Keratinocyte (primary cell): ENCODE results near the gene ENTR1. TPM values are rescaled to one million over a fixed set of nuclear protein-coding genes. Genes with fewer than 3 reads are reported as not detected.

Experiments
- DNase-seq: peaks from one replicate; pipeline ENCODE4 v3.0.0-alpha.2; 2011; ENCODE audit warnings: low read depth, missing footprints, low spot score
- FAIRE-seq: peaks from 2 replicates; lab custom pipeline; 2011; peaks lifted over from hg19 to GRCh38; lab: Jason Lieb, UNC
- H2AFZ ChIP-seq: 2 replicates; pipeline ENCODE4 v1.6.0; 2012; ENCODE audit warnings: low read length, control low read depth, inconsistent platforms; ENCODE audit not compliant: control insufficient read depth
- H3K27ac ChIP-seq: 2 replicates; pipeline ENCODE4 v1.5.1; 2011; ENCODE audit warnings: low read length; ENCODE audit not compliant: control insufficient read depth, insufficient read depth
- H3K27me3 ChIP-seq: 3 replicates; pipeline ENCODE4 v1.6.0; 2011; ENCODE audit warnings: low read length; ENCODE audit not compliant: control insufficient read depth, insufficient read depth; ENCODE audit errors: extremely low read depth
- H3K36me3 ChIP-seq, 2 experiments: 2 replicates in 1 of 2; 3 replicates in 1 of 2; pipeline ENCODE4 v1.5.1; 2011; ENCODE audit warnings: low read length in 2 of 2, mild to moderate bottlenecking in 1 of 2; ENCODE audit not compliant: control insufficient read depth in 2 of 2, insufficient read depth in 2 of 2; ENCODE audit errors: extremely low read depth in 1 of 2
- H3K4me1 ChIP-seq: 3 replicates; pipeline ENCODE4 v1.5.1; 2011; ENCODE audit warnings: low read length; ENCODE audit not compliant: control insufficient read depth, insufficient read depth; ENCODE audit errors: extremely low read depth
- H3K4me2 ChIP-seq: 3 replicates; pipeline ENCODE4 v1.6.0; 2011; ENCODE audit warnings: low read depth, low read length; ENCODE audit not compliant: control insufficient read depth, insufficient read depth; ENCODE audit errors: extremely low read depth
- H3K4me3 ChIP-seq, 3 experiments: fragments of 200-600 bp in 1 of 3; sonication (generic) in 1 of 3; 2 replicates in 2 of 3; 3 replicates in 1 of 3; pipeline ENCODE4 v1.5.1; 2011 to 2016; ENCODE audit warnings: low read length in 3 of 3, mild to moderate bottlenecking in 3 of 3, control low read depth in 2 of 3, inconsistent platforms in 1 of 3, low read depth in 1 of 3, mixed read lengths in 1 of 3, mixed run types in 1 of 3, moderate library complexity in 1 of 3; ENCODE audit not compliant: control insufficient read depth in 2 of 3, insufficient read depth in 2 of 3; ENCODE audit errors: extremely low read depth in 1 of 3
- H3K79me2 ChIP-seq: 2 replicates; pipeline ENCODE4 v1.6.0; 2012; ENCODE audit warnings: low read length; ENCODE audit not compliant: control insufficient read depth, insufficient read depth
- H3K9ac ChIP-seq: 3 replicates; pipeline ENCODE4 v1.6.0; 2011; ENCODE audit warnings: low read length; ENCODE audit not compliant: control insufficient read depth, insufficient read depth; ENCODE audit errors: extremely low read depth
- H3K9me1 ChIP-seq: 3 replicates; pipeline ENCODE4 v1.6.0; 2011; ENCODE audit warnings: low read length; ENCODE audit not compliant: control insufficient read depth, insufficient read depth; ENCODE audit errors: extremely low read depth
- H3K9me3 ChIP-seq: 2 replicates; pipeline ENCODE4 v1.5.1; 2012; ENCODE audit warnings: low read depth, low read length; ENCODE audit not compliant: control insufficient read depth
- H4K20me1 ChIP-seq: 3 replicates; pipeline ENCODE4 v1.6.0; 2011; ENCODE audit warnings: low read length; ENCODE audit not compliant: control insufficient read depth, insufficient read depth; ENCODE audit errors: extremely low read depth
- CTCF ChIP-seq, 3 experiments: IDR thresholded peaks in 1 of 3; conservative IDR thresholded peaks in 1 of 3; optimal IDR thresholded peaks in 1 of 3; 2 replicates in 2 of 3; 3 replicates in 1 of 3; pipeline versions ENCODE3 to v1.5.1; 2011; ENCODE audit warnings: low read length in 3 of 3, mild to moderate bottlenecking in 3 of 3, moderate library complexity in 2 of 3, control low read depth in 1 of 3, inconsistent platforms in 1 of 3; ENCODE audit not compliant: insufficient read depth in 2 of 3; ENCODE audit errors: extremely low read depth in 1 of 3
- EZH2 ChIP-seq: IDR thresholded peaks from one replicate; pipeline ENCODE4 v1.6.1; 2012; ENCODE audit warnings: inconsistent platforms, mild to moderate bottlenecking, low read length, moderate library complexity
- dilution Hi-C: fragments of 300-500 bp; cut with MboI; formaldehyde crosslinking; loops from one replicate; pipeline ENCODE4 v1.7.0; 2020; ENCODE audit warnings: low sequenced_read_pairs; ENCODE audit not compliant: extremely low pct_ligation_motif_present
- polyA plus RNA-seq, 5 experiments: library from polyadenylated mRNA; depleted of rRNA in 3 of 5; stranded (reverse) in 3 of 5; stranded (forward) in 1 of 5; unstranded in 1 of 5; fragments of >200 nt; gene quantifications; 1 replicate in 1 of 5; 2 replicates in 3 of 5; 3 replicates in 1 of 5; pipeline versions ENCODE4 v1.2.1 to v1.2.3, GENCODE V29; 2011 to 2012; ENCODE audit warnings: missing spikeins in 2 of 5, low read depth in 1 of 5, low replicate concordance in 1 of 5

ENTR1 gene
- polyA plus RNA-seq, 1 donor (not counting 4 experiments of a cell fraction or from before 2014, with no cell fraction given) = 46.5 TPM

GRCh38 chr9:136429683-136430491, 19.5 kb upstream of the ENTR1 start:
- Histone ChIP-seq H3K4me2 (no peak overlapping the region), H3K27ac (no peak overlapping the region), H3K4me1 (no peaks in the 10 kb centered on the region), H3K27me3 (no peaks in the 10 kb centered on the region), H3K4me3 (no peak overlapping the region), H3K9me3 (no peaks in the 10 kb centered on the region), H3K79me2 (peaks cover 14% of the 10 kb centered on the region), H3K36me3 (peaks cover 10 to 25% of the 10 kb centered on the region in 2 experiments), H3K9me1 (no peaks in the 10 kb centered on the region), H4K20me1 (no peaks in the 10 kb centered on the region), H2AFZ (no peak overlapping the region), H3K9ac (no peak overlapping the region)
- no peak for DNase-seq
- dilution Hi-C loops = no loop called here
- TF ChIP-seq CTCF (optimal IDR thresholded peaks at IDR 0.05 in 1 of 3, IDR thresholded peaks at IDR 0.05 in 1 of 3, conservative IDR thresholded peaks at IDR 0.05 in 1 of 3; ENCODE audit: extremely low read depth in 1 of 3, insufficient read depth in 2 of 3, low read length in 3 of 3) (no peak), EZH2 (no peak)
- FAIRE-seq = no peak

GRCh38 chr9:136429075-136429628, 18.7 kb upstream of the ENTR1 start:
- H3K79me2 ChIP-seq = peaks cover 7% of the 10 kb centered on the region
- DNase-seq (no peak), FAIRE-seq (no peak)
- peaks cover 16 to 25% of the 10 kb centered on the region in 2 experiments for H3K36me3 ChIP-seq
- no peaks in the 10 kb centered on the region for H3K4me1 ChIP-seq
- dilution Hi-C loops = no loop called here
- TF ChIP-seq EZH2 (no peak), CTCF (optimal IDR thresholded peaks at IDR 0.05 in 1 of 3, IDR thresholded peaks at IDR 0.05 in 1 of 3, conservative IDR thresholded peaks at IDR 0.05 in 1 of 3; ENCODE audit: extremely low read depth in 1 of 3, insufficient read depth in 2 of 3, low read length in 3 of 3) (no peak)
- no peaks in the 10 kb centered on the region for H3K9me3 ChIP-seq
- H3K4me2 ChIP-seq = no peak overlapping the region
- no peaks in the 10 kb centered on the region for H3K27me3 ChIP-seq
- H4K20me1 ChIP-seq = no peaks in the 10 kb centered on the region
- no peaks in the 10 kb centered on the region for H3K9me1 ChIP-seq
- H2AFZ ChIP-seq = no peak overlapping the region
- H3K27ac ChIP-seq = no peak overlapping the region
- no peak overlapping the region for H3K9ac ChIP-seq
- H3K4me3 ChIP-seq = no peak overlapping the region
